ENCODE results near the gene JPH2.

Gene JPH2

DNA sequence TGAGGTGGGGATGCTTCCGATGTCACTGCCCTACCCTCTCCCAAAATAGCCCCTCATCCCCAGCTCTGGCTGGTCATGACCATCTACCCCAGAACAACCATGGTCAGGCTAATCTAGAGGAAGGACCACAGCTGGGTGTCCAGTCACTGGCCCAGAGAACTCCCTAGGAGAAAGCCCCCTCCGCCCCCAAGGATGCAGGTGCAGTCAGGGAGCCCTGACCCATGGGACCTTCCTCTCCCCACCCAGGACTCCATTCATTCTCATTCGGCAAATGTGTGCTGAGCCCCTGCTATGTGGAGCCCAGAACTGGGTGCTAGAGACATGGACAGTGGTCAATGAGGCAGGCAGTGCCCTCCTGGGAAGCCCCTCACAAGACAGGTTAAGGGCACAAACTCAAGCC is 60.5 kb downstream of the JPH2 start:
- no peak overlapping the region for H3K4me3 ChIP-seq (ENCODE audit: low read length)
- H3K27me3 ChIP-seq (ENCODE audit: control insufficient read depth, insufficient read depth, low read length): no peaks in the 10 kb centered on the region
- no peaks in the 10 kb centered on the region for H3K9me3 ChIP-seq (ENCODE audit: control insufficient read depth, insufficient read depth, low read length)
- peaks cover 3% of the 10 kb centered on the region; the same call in 1 of the 2 replicates for H3K4me1 ChIP-seq (ENCODE audit: control insufficient read depth, insufficient read depth, low read length)
- WGBS (ENCODE audit: insufficient coverage, insufficient read length): no CpG with 5 or more reads among the region's 3 CpGs
- no peak for DNase-seq (ENCODE audit: low read depth, low spot score)
- H3K36me3 ChIP-seq (ENCODE audit: control insufficient read depth, insufficient read depth, low read length): no peaks in the 10 kb centered on the region
- H3K27ac ChIP-seq (ENCODE audit: low read length): no peak overlapping the region

DNA sequence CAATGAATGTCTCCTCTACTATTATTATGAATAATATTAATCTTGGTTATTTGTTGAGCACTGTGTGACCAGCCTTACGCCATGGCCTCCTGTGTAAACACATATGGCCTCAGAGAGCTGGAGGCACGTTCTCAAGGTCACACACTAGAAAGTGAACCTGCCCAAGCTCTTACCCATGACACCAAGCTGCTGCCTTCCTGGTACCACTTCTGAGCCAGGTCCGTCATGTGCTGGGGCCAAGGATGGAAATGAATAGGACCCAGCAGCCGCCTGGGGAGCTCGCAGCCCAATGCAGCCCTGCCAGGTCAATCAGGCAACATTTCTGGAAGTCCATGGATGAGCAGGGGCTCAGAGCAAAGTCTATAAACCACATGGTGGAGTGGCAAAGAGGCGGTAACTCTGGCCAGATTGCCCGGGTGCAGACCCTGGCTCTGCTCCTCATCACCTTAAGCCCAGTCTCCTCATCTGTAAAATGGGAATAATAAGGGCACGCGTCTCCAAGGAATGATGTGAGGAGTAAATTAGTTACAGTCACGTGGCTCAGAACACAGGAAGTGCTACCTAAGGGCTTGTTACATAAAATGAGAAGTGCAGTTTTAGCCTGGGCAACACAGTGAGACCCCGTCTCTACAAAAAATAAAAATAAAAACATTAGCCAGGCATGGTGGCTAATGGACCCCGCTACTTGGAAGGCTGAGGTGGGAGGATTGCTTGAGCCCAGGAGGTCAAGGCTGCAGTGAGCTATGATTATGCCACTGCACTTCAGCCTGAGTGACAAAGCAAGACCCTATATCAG is 61.5 kb downstream of the JPH2 start:
- Histone ChIP-seq H3K4me1 (ENCODE audit: control insufficient read depth, insufficient read depth, low read length) (peaks cover 3% of the 10 kb centered on the region; the same call in 1 of the 2 replicates), H3K27ac (ENCODE audit: low read length) (no peak overlapping the region), H3K36me3 (ENCODE audit: control insufficient read depth, insufficient read depth, low read length) (no peaks in the 10 kb centered on the region), H3K27me3 (ENCODE audit: control insufficient read depth, insufficient read depth, low read length) (no peaks in the 10 kb centered on the region), H3K4me3 (ENCODE audit: low read length) (no peak overlapping the region), H3K9me3 (ENCODE audit: control insufficient read depth, insufficient read depth, low read length) (no peaks in the 10 kb centered on the region)
- no CpG with 5 or more reads among the region's 12 CpGs for WGBS (ENCODE audit: insufficient coverage, insufficient read length)
- DNase-seq (ENCODE audit: low read depth, low spot score): no peak

DNA sequence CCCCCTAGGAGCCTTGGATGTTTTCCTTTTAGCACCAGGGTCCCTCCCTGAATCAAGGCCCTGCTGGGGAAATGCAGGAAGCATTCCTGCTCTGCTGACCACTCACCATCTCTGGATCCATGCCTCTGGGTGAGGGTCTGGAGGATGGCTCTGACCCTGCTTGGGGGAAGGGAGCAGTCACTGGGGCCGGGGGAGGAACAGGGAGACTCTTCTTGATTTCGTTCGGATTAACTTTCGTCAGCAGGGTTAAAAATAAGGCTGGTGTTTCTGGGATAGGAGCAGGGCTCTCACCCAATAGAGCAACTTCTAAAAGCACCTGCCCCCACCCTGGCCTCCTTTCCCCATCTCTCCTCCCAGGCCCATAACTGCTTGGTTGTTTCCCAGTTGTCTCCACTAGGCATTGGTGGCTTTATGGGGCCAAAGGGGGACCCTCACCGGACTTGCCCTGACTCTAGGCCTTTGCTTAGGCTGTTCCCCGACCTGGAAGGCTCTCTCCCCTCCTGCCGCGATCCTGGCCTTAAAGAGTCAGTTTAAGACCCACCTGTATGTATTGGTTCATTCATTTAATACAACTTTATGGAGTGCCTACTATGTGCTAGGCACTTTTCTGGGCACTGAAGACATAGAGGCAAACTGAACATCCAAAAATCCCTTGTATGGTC is 63.0 kb downstream of the JPH2 start:
- Histone ChIP-seq H3K27ac (ENCODE audit: low read length) (no peak overlapping the region), H3K9me3 (ENCODE audit: control insufficient read depth, insufficient read depth, low read length) (no peaks in the 10 kb centered on the region), H3K27me3 (ENCODE audit: control insufficient read depth, insufficient read depth, low read length) (no peaks in the 10 kb centered on the region), H3K36me3 (ENCODE audit: control insufficient read depth, insufficient read depth, low read length) (no peaks in the 10 kb centered on the region), H3K4me1 (ENCODE audit: control insufficient read depth, insufficient read depth, low read length) (peaks cover 3% of the 10 kb centered on the region; the same call in 1 of the 2 replicates), H3K4me3 (ENCODE audit: low read length) (no peak overlapping the region)
- DNase-seq (ENCODE audit: low read depth, low spot score): no peak
- no CpG with 5 or more reads among the region's 8 CpGs for whole genome bisulfite sequencing (ENCODE audit: insufficient coverage, insufficient read length)

DNA sequence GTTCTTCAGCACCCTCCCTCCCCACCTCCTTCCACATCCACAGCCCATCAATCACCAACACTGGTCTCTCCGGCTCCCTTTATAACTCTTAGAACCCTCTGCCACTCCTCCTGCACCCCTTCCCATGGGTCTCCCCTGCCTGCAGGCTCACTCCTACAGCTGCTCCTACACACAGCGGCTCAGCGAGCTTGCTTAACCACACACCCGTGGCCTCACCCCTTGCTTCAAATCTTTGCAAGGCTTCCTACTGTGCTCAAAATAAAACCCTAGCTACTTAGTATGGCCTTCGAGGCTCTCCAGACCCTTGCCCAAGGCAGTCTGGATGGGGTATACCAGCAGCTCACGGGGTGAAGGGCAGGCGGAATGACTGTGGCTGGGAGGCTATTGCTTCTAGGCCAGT is 63.7 kb downstream of the JPH2 start:
- H3K27me3 ChIP-seq (ENCODE audit: control insufficient read depth, insufficient read depth, low read length): no peaks in the 10 kb centered on the region
- no peaks in the 10 kb centered on the region for H3K9me3 ChIP-seq (ENCODE audit: control insufficient read depth, insufficient read depth, low read length)
- H3K4me1 ChIP-seq (ENCODE audit: control insufficient read depth, insufficient read depth, low read length): peaks cover 3% of the 10 kb centered on the region; the same call in 1 of the 2 replicates
- no CpG with 5 or more reads among the region's 7 CpGs for WGBS (ENCODE audit: insufficient coverage, insufficient read length)
- no peak overlapping the region for H3K4me3 ChIP-seq (ENCODE audit: low read length)
- DNase-seq (ENCODE audit: low read depth, low spot score): no peak
- H3K27ac ChIP-seq (ENCODE audit: low read length): no peak overlapping the region
- no peaks in the 10 kb centered on the region for H3K36me3 ChIP-seq (ENCODE audit: control insufficient read depth, insufficient read depth, low read length)

DNA sequence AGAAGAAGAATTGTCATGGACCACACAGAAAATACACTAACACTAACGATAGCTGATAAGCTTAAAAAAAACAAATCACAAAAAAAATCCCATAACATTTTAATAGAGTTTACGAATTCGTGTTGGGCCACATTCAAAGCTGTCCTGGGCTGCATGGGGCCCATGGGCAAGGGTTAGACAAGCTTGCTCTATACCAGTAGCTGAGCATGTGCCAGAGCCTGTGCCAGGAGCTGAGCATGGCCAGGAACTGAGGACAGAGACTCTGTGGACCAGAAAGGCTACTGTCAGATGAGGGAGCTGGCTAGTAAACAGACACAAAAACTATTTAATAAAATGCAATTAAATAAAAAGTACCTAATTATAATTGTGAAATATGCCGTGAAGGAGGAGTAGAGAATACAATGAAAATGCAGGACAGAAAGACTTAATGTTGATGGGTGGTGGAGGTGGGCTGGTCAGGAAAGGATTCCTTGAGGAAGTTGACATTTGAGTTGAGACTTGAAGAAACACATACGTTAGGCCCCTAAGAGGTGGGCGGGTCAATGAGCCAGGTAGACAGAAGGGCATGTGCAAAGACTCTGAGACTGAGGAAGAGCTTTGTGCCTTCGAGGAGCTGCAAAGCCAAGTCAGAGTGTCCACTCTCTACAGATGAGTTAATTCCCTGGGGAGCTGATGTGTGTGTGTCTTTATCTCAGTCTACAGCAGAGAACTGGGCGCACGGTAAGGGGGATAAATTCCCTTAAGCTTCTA is 66.1 kb downstream of the JPH2 start:
- Histone ChIP-seq H3K4me1 (ENCODE audit: control insufficient read depth, insufficient read depth, low read length) (peaks cover 3% of the 10 kb centered on the region; the same call in 1 of the 2 replicates), H3K27ac (ENCODE audit: low read length) (no peak overlapping the region), H3K36me3 (ENCODE audit: control insufficient read depth, insufficient read depth, low read length) (no peaks in the 10 kb centered on the region), H3K27me3 (ENCODE audit: control insufficient read depth, insufficient read depth, low read length) (no peaks in the 10 kb centered on the region), H3K9me3 (ENCODE audit: control insufficient read depth, insufficient read depth, low read length) (no peaks in the 10 kb centered on the region), H3K4me3 (ENCODE audit: low read length) (no peak overlapping the region)
- no CpG with 5 or more reads among the region's 9 CpGs for WGBS (ENCODE audit: insufficient coverage, insufficient read length)
- no peak for DNase-seq (ENCODE audit: low read depth, low spot score)

DNA sequence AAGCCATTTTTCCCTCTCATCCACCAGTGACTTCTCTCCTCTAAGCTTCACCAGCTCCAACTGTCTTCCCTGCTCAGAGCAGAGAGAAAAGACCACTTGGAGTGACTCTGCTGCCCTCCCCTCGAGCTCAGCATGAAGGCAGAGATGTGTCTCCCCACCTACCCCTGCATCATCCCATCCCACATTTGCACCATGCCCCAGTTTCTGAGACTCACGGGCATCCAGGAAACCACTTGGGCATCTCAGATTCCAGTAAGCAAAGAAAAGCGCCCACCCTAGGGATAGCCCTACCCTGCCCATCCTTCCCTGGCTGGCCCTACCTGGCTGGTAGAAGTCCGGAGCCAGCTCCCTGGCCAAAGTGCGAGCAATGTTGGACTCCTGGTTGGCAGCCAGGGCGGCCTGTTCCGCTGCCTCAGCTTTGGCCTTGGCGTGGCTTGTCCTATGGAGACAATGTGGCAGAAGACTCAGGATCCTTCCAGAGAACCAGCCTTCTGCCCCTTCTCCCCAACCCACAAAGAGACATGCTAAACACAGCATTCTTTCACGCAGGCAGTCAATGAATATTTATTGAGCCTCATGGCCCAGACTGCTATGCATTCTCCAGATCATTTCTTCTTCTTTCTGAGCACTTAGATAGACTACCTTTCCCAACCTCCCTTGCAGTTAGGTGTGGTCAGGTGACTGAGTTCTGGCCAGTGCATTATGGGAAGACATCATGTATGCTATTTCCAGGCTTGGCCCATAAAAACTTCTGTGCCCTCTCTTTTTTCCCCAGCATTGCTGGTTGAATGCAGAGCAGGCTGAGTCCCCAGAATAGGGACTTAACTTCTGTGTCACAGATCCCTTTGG is 68.6 kb downstream of the JPH2 start:
- Histone ChIP-seq H3K27me3 (ENCODE audit: control insufficient read depth, insufficient read depth, low read length) (no peaks in the 10 kb centered on the region), H3K4me3 (ENCODE audit: low read length) (no peak overlapping the region), H3K9me3 (ENCODE audit: control insufficient read depth, insufficient read depth, low read length) (no peaks in the 10 kb centered on the region), H3K36me3 (ENCODE audit: control insufficient read depth, insufficient read depth, low read length) (no peaks in the 10 kb centered on the region), H3K4me1 (ENCODE audit: control insufficient read depth, insufficient read depth, low read length) (peaks cover 3% of the 10 kb centered on the region; the same call in 1 of the 2 replicates), H3K27ac (ENCODE audit: low read length) (no peak overlapping the region)
- DNase-seq (ENCODE audit: low read depth, low spot score): no peak
- WGBS (ENCODE audit: insufficient coverage, insufficient read length): no CpG with 5 or more reads among the region's 9 CpGs

DNA sequence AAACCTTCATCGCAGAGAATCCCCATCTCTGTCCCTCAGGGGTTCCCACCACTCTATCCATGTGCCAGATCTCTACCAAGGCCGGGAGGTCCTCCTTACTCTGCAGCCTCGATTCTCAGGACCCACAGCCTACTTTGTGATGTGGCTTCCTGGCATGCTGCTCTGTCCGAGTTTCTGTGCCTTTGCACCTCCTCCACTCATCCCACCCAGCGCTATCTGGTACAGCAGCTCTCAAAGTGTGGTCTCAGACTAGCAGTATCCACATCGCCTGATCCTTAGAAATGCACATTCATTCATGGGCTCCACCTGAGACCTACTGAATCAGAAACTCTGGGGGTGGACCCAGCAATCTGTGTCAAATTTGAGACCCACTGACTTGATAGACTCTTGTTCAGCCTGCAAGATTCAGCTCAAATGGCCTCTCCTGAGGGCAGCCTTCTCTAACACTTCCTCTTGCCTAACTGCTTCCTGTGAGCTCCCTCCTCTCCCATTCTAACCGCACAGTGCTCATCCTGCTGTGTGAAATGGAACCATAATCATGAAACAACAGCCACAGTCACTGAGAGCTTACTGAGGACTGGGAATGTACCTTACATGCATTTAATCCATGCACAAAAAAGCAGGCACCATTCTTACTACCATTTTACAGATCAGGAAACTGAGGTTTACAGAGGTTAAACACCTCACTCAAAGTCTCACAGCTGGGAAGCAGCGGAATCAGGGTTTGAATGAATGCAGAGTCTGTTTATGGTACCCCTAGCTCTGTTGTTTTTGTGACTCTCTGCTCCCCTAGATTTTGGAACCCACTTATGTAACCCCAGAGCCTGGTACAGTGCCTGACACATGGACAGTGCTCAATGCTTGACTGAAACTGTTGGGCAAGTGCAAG is 69.4 kb downstream of the JPH2 start:
- no peaks in the 10 kb centered on the region for H3K9me3 ChIP-seq (ENCODE audit: control insufficient read depth, insufficient read depth, low read length)
- H3K4me1 ChIP-seq (ENCODE audit: control insufficient read depth, insufficient read depth, low read length): no peaks in the 10 kb centered on the region
- no CpG with 5 or more reads among the region's 8 CpGs for WGBS (ENCODE audit: insufficient coverage, insufficient read length)
- no peaks in the 10 kb centered on the region for H3K27me3 ChIP-seq (ENCODE audit: control insufficient read depth, insufficient read depth, low read length)
- no peak for DNase-seq (ENCODE audit: low read depth, low spot score)
- H3K27ac ChIP-seq (ENCODE audit: low read length): no peak overlapping the region
- no peaks in the 10 kb centered on the region for H3K36me3 ChIP-seq (ENCODE audit: control insufficient read depth, insufficient read depth, low read length)
- H3K4me3 ChIP-seq (ENCODE audit: low read length): no peak overlapping the region

DNA sequence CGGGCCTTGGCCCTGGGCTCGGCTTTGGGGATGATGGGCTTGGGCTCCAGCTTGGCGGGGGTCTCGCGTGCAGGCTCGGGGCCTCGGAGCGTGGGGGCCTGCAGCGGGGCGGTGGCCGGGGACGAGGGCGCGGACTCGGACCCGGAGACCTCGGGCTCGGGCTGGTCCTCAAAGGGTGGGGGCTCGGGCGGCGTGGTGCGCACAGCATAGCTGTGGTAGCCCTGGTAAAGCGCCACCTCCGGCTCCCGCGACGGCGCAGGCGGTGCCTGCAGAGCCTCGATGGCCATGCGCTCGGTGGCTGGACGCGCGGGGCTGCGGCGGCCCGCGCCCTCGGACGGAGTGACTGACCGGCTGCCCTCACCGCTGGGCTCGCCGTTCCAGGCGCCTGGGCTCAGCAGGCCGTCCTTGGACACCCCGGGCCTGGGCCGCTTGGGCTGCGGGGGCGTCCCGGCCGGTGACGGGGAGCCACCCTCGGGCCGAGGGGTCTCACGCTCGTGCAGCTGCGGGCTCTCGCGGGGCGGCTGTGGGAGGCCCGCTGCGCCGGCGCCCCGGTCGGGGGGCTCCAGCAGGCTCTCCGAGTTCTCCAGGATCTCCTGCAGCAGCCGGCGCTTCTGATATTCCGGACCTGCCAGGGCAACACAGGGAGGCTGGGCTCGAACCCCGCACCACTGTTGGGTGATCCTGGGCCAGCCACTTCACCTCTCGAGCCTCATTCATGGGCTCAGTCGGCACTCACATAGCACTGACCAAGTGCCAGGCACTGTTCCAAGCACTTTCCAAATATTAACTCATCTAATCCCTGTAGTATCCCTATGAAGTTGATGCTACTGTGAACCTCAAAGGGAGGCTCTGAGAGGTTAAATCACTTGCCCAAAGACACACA is 71.0 kb downstream of the JPH2 start:
- no peaks in the 10 kb centered on the region for H3K27me3 ChIP-seq (ENCODE audit: control insufficient read depth, insufficient read depth, low read length)

DNA sequence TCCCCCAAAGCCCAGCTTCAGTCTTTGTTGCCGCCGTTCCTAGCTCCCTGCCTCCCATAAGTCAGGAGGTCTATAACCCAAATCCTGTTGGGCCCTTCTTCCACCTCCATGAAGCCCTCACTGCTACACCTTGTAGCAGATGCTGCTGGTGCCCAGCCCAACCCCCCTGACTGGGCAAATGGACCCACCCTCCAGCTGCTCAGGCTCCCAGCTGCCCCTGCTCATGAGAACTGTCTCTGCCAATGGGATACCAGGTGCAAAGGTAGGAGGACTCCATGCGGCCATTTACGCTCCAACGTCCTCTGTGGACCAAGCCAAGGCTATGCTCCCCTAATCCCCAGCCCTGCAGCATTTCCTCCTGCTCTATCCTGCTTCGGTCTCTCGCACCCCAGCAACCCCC is 71.8 kb downstream of the JPH2 start:
- no CpG with 5 or more reads among the region's 7 CpGs for WGBS (ENCODE audit: insufficient coverage, insufficient read length)
- H3K27me3 ChIP-seq (ENCODE audit: control insufficient read depth, insufficient read depth, low read length): no peaks in the 10 kb centered on the region

More for the DNA sequence above, 71.0 kb downstream of the JPH2 start:
- WGBS (ENCODE audit: insufficient coverage, insufficient read length): no CpG with 5 or more reads among the region's 76 CpGs
- no peak overlapping the region for H3K27ac ChIP-seq (ENCODE audit: low read length)
- no peaks in the 10 kb centered on the region for H3K4me1 ChIP-seq (ENCODE audit: control insufficient read depth, insufficient read depth, low read length)
- no peaks in the 10 kb centered on the region for H3K36me3 ChIP-seq (ENCODE audit: control insufficient read depth, insufficient read depth, low read length)
- H3K4me3 ChIP-seq (ENCODE audit: low read length): no peak overlapping the region; the same call in 1 of the 2 replicates
- H3K9me3 ChIP-seq (ENCODE audit: control insufficient read depth, insufficient read depth, low read length): no peaks in the 10 kb centered on the region
- DNase-seq (ENCODE audit: low read depth, low spot score): no peak

More for the DNA sequence above, 71.8 kb downstream of the JPH2 start:
- Histone ChIP-seq H3K9me3 (ENCODE audit: control insufficient read depth, insufficient read depth, low read length) (no peaks in the 10 kb centered on the region), H3K27ac (ENCODE audit: low read length) (no peak overlapping the region), H3K36me3 (ENCODE audit: control insufficient read depth, insufficient read depth, low read length) (no peaks in the 10 kb centered on the region), H3K4me1 (ENCODE audit: control insufficient read depth, insufficient read depth, low read length) (no peaks in the 10 kb centered on the region), H3K4me3 (ENCODE audit: low read length) (no peak overlapping the region)
- DNase-seq (ENCODE audit: low read depth, low spot score): no peak
